HG03103 (cell line): Measurements from ENCODE around the gene PARS2.
"Not testable (repeated sequence)": the region's sequence is repeated elsewhere in the genome, so short reads cannot be mapped to it uniquely, and the experiment has no call there.

Source experiments
- ATAC-seq: cut with Tn5 transposase; IDR thresholded peaks from one replicate; pipeline ENCODE4 v1.9.1; 2021; ENCODE audit warnings: low read depth; ENCODE audit not compliant: unreplicated experiment

The PARS2 gene

DNA sequence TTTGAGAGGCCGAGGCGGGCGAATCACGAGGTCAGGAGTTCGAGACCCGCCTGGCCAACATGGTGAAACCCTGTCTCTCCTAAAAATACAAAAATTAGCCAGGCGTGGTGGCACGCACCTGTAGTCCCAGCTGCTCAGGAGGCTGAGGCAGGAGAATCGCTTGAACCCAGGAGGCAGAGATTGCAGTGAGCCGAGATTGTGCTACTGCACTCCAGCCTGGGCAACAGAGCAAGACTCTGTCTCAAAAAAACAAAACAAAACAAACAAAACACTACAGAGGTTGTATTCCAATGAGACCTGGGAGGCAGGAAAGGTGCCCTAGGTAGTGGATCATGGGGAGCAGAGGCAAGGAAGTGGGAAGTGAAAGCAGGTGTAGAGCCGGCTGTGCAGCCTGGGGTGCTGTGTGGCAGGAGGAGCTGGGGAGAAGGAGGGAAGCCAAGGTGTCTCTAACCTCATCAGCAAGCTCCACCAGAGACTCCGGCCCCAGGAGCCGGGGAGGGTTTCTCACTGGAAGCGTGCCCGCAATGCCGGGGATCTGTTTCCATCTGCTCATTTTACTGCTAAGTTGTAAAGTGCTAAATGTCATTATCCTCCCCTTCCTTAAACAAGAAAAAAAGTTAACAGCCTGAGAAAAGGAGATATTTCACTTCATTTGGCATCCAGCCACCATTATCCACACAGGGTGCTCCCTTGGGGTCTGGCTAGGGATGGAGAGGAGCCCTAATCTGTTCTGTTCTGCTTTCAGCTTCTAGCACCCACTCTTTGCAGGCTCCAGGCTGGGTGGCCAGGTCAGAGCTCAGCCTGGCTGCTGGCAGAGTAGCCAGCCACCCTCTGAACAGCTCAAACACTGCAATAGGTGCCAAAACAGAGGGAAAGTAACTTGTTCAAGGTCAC, 11.8 kb upstream of the PARS2 start:
- ATAC-seq = not testable (repeated sequence)

DNA sequence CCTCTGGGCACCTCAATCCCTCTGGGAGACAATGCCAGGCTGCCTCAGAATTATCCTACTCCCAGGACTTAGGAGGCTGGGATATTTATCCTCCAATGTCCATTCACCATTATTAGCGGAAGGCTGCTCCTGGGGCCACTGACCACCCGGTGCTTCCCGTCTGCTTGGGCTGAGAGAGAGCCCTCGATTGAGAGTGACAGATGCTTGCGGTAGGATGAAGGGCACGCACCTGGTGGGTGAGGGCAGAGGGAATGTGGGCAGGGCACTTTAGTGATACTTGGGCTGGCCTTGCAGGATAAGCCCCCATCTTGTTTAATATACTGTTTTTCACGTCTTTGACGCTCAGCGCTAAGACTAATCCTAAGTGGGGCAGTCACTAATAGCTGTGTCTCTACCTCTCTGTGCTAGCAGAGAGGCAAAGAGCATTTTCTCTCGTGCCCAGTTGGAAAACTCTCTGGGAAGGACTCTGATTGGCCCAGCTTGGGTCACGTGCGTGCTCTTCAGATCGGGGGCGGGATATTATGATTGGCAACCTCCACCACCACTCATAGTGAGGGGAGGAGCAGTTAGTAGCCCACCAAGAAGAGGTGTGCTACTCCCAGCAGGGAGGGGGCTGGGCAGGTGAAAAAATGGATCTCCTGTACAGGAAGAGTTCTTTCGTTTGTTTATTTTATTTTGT, 10.6 kb upstream of the PARS2 start:
- no peak for ATAC-seq

DNA sequence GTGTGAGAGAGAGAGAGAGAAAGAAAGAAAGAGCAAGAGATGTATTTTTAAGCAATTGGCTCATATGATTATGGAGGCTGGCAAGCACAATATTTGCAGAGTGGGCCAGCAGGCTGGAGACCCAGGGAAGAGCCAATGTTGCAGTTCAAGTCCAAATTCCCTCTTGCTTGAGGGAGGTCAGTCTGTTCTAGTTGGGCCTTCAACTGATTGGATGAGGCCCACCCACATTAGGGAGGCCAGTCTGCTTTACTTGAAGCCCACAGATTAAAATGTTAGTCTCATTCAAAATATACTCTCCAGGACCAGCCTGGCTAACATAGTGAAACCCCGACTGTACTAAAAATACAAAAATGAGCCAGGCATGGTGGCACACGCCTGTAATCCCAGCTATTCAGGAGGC, 8.6 kb upstream of the PARS2 start:
- no peak for ATAC-seq

DNA sequence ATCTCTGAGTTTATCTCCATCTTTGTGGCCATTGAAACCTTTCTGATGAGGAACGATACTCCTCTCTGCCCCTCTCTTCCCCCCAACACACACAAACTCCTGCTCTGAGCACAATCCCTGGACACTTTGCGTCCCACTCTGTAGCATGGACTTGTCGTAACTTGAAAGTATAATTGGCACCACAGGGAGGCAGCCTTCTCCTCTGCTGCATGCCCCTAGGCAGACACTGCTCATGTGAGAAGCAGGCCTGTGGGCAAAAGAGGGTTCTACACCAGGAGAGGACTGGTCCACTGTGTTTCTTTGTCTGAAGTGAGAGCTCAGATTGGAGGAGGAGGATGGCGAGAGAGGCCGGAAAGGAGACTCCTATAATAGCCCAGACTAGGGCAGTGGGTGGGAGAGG, 3.8 kb upstream of the PARS2 start:
- ATAC-seq = no peak

DNA sequence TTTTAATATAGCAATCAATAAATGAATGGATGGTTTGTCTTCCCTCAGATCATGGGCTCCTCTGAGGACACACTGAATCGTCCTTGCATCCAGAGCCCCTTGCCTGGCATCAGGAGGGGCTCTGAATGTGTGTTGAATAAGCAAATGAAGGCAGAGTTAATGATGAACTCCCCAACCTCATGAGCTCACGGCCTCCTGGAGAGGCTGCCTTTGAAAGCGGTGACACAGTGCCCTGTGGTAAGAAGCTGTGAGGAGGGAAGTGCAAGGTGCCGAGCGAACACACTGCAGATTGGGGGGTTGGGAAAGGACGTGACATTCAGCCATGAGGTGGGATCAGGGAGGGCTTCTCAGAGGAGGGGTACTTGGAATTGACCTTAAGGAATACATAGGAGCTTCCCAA, 3.2 kb upstream of the PARS2 start:
- ATAC-seq = no peak

DNA sequence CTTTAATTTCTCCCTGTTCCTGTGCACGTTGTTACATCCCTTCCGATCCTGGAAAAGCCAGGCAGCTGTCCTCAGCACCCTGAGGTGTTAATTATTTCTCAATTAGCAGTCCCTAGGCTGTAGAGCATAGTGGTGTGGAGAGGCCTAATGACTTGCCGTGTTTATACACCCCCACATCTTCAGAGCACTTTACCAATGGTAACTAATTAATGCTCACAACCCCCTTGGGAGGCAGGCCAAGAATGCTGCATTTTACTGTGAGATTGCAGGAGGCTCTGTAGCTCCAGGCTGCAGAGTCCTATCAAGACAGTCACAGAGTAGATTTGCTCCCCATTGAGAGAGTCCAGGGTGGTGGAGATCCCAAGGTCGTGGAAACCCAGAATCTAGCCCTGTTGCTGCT, 2.4 kb upstream of the PARS2 start:
- no peak for ATAC-seq

DNA sequence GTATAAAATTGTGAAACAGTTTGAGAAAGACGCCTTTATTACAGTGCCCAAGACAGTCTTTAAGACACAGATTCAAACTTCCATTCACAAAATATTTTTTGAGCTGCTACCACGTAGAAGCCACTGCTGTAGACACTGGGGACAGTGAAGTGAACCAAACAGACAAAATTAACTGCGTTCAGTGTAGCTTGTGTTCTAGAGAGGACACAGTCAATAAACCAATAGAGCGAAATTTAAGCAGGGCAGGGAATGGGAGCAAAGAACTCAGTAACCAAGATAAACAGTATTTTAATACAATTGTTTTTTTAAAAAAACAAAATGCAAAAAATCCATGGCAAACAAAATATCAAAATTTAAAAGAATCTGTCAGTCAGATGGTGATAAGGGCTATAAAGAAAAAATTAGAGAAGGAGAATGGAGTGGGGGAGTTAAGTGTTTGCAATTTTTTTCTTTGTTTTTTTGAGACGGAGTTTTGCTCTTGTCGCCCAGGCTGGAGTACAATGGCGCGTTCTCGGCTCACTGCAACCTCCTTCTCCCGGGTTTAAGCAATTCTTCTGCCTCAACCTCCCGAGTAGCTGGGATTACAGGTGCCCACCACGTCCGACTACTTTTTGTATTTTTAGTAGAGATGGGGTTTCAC, 719 bp upstream of the PARS2 start:
- ATAC-seq = peak; percentile 14

DNA sequence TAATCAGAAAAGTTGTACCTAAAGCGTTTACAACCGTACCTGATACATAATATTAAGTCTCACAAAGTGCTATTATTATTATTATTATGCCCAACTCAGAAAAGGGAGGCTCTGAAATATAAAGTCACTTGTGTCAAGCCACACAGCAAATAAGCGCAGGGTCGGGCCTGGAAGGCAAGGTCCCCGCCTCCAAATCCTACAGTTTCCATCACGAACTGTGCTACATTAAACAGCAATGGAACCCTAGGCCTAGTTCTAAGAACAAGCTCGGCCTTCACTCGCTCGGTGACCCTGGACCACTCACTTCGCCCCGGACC, 549 bp downstream of the PARS2 start:
- no peak for ATAC-seq

DNA sequence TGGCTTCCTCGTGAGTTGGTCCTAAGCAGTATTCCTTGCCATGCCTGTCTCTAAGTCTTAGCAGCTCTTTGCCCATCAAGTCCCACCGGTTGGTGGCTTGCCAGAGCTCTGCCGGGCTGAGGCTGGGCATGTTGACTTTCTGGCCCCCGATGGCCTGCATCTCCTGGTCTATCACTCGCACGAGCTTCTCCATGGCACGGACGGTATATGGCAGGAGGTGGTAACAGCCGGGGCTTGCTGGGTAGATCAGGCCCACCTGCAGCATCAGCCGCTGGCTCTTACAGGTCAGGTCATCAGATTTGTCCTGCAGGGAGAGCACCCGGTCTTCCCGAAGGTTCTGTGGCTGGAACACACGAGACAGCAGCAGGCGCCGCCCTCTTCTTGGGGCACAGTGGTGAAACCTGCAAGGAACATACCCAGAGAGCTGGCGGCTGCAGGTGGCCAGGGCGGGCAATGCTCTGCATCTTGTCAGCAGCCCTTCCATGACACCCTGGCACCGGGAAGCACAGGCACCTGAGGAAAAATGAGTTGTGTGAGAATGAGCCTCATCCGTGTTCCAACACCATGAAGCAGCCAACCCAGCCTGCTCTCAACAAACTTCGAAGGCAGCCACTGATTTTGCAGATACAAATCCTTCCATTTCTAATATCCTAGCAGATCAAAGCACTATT, 5.5 kb downstream of the PARS2 start:
- ATAC-seq = no peak

DNA sequence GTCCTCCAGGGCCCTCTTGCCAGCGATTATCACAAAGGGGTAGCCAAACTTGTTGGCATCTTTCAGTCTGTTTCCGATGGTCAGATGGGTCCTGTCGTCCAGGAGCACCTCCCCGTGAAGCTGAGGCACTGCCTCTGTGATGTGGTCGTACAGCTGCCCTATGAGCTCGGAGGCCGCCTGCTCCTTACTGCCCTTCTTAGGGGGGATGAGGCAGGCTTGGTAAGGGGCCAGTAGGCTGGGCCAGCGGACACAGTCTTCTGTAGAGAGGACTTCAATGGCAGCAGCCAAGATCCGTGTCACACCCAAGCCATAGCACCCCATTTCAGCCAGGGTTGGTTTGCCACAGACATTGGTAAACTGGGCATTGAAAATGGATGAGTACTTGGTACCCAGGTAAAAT, 6.5 kb downstream of the PARS2 start:
- ATAC-seq = no peak

DNA sequence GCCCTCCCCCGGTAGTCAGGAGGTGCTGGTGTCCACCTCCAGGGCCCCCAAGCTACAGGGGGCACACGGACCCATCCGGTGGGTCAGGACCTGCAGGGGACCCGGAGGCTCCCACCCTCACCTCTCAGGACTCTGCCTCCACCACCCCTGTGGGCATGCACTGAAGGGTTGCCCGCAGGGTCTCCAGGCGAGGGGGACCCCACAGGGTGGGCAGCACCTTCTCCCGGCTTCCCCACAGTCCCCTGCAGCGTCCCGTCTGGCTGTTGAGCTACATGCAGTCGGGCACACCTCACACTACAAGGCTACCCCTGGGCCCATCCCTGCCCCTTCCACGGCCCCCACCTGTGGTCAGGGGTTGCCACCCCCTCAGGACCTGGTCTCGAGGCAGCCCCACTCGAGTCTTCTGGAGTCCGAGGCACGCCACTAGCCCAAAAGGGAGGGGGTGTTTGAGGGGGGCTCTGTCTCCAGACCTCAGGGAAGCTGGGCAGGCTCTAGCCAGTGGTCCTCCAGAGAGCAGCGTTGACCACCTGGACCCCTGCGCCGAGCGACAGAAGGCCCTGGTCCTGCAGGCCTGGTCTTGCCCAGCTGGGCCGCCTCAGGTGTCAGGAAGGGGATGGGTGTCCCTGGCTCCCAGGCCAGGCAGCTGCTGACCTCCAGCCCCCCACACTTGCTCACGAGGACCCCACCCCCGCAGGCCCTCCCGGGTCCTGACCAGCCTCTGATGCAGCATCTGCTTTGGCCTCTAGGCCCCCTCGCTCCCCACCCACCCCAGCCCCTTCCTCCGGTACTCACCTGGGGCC, 9.6 kb downstream of the PARS2 start:
- ATAC-seq = no peak

DNA sequence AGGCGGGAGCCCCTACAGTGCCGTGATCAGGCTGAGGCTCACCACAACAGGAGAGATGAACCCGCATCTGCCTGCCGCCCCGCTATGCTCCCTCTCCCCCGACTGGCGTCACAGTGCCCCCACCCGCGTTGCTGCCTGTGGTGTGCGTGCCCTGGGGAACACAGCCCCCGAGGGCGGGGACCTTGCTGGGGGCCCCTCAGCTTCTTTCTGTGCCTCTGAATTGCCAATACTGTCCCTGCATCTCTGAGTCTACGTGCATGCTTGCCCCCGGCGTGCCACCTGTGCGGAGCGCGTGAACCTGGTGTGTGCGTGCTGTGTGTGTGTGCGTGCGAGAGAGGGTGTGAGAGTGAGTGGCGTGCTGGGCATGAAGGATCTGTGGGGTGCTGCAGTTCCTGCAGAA, 10.3 kb downstream of the PARS2 start:
- ATAC-seq = no peak

DNA sequence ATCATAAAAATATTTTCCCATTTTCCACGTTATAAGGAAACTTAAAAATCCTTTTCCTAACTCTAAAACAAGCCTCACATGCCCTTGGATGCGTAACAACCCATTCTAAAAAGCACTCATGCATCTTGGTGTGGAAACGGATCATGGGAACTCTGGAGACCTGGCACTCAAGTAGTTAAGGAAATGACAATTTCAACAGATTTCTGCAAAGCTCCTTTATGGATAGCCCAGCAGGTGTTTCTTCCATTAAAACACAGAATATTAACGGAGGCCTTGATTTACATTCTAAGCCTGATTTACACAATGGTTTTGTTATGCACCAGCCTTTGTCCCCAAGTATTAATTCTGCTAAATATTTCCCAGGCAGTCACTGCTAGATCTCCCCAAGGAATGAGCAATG, 12.9 kb downstream of the PARS2 start:
- no peak for ATAC-seq

DNA sequence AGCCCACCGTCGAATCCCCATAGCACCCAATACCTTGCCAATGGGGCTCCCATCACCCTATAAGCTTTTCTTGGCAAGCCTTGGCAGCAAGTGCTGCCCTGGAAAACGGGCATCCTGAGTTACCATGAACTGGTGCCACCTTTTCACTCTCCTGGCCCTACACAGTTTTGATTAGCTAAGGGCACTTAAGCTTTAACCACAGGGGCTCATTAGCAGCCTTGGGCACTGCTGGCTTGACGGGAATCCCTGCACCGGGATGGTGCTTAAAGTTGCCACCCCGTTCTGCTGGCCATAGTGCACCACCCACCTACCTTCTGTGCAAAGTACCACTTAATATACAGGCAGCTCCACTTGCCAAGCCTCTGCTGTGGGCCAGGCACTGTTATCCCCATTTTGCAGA, 13.7 kb downstream of the PARS2 start:
- no peak for ATAC-seq

DNA sequence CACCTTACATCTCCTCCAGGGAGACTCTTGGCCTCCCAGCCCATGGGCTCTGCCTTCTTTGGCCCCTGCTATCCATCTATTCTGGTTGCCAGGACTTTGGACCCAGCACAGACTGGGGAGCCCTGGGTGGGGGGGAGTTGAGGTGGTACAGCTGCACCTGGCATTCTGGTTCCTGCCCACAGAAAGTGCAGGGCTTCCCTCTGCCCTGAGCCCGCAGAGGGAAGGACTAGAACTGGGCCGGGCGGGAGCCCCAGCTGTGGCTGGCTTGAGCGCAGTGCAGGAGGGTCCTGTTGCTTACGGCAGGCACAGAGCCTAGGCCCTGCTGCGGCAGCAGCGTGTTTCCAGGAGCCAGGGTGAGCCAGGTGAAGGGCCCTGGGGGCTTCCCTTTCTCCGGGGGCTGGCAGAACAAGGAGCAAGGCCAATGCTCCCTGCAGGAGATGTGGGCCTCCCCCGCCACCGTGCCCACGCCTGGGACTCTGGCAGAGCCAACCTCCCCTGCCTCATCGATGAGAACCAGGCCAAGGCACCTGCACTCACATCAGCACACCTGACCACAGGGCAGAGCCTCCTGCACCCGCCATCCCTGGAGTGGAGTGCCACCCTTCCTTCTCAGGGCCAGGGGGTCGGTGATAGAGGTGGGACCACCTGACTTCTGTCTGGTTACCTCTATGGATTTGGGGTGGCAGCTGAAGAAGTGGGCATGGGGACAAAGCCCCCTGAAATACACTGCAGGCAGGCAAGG, 16.1 kb downstream of the PARS2 start:
- ATAC-seq = no peak

DNA sequence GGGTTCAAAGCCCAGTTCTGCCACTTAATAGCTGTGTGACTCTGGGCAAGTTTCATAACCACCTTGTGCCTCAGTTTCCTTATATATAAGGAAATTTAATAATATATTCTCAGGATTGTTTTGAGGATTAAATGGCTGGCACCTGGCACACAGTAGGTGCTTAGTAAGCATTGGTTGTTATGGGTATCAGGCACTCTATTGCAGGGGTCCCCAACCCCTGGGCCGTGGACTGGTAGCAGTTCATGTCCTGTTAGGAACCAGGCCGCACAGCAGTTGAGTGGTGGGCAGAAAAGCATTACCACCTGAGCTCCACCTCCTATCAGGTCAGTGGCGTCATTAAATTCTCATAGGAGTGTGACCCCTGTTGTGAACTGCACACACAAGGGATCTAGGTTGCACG, 18.5 kb downstream of the PARS2 start:
- no peak for ATAC-seq

DNA sequence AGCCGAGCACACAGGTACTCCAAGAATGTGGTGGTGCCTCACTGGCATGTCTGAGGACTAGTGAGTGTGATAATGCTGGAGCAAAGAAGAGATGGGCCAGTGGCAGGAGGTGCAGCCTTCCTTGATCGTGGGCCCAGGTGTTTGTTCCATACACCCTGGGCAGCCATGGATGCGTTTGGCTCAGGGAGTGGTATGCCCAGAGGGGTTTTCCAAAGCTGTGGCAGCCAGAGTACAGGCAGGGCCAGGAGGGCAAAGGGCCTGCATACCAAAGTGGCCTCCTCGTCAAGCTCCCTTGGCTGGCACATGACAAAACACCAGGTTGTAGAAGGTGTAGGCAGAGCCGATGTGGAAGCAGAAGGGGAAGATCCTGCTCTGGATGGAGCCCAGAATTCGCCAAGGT, 19.0 kb downstream of the PARS2 start:
- ATAC-seq = no peak

DNA sequence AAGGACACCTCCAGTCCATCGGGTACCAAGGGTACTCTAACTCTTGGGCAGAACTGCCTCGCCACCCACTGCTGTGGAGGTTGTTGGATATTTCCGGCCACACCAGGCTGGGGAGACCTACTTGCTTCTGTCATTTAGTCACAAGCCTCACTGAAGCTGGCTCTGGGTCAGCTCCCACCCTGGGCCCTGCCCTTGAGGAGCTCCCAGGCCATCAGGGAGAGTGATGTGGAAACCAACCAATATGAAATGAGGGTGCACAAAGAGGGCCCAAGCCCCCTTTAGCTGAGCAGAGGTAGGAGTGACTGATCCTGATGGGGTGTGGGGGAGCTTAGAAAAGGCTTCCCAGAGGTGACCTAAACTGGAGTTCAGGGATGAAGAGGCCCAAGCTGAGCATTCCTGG, 19.6 kb downstream of the PARS2 start:
- ATAC-seq = no peak

DNA sequence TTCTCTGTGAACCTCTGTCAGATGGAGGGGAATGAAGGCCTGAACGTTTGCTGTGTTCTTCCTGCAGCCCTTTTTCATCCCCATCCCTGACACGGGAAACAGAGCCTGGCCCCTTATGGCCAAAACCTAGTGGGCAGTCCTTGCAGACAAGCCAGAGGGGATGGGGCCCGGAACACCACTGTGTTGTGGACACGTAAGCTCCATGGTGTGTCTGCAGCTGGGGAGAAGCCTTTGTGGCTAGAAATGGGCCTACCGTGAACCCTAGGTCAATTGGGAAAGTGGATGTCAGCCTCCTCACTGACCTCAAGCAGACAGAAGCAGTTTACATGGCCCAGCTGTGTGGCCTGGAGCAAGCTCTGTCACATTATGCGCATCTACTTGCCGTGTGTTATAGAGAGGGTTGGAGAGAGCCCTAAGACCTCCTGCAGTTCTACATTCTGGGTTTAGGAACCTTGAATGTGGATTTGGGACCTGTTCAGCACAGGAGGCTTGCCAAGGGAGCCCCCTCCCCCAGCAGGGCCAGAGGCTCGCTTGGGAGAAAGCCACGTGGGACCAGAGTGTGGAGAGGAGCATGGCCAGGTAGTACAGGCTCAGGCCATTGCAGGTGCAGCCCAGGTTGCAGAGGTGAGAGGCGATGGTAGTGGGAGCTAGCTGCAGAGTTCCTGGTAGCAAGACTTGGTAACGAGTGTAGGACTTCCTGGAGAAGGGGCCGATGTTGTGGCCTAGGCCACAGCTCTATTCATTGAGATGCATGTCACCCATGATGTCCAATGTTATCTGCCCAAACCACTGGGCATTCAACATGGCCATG, 20.7 kb downstream of the PARS2 start:
- ATAC-seq = no peak
